GM21423 (cell line): ENCODE measurements around the gene CHID1.

ENCODE experiments used
- ATAC-seq: cut with Tn5 transposase; IDR thresholded peaks from one replicate; pipeline ENCODE4 v1.9.1; 2021; ENCODE audit warnings: mild to moderate bottlenecking, moderate library complexity; ENCODE audit not compliant: unreplicated experiment

CHID1 gene

DNA sequence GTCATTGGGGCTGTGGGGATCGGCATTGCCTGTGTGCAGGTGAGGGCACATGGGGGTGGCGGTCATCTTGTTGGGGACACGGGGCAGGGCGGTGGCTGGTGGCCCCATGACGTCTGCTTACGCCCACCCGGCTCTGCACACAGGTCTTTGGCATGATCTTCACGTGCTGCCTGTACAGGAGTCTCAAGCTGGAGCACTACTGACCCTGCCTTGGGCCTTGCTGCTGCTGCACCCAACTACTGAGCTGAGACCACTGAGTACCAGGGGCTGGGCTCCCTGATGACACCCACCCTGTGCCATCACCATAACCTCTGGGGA, 72.7 kb downstream of the CHID1 start:
- ATAC-seq = no peak

DNA sequence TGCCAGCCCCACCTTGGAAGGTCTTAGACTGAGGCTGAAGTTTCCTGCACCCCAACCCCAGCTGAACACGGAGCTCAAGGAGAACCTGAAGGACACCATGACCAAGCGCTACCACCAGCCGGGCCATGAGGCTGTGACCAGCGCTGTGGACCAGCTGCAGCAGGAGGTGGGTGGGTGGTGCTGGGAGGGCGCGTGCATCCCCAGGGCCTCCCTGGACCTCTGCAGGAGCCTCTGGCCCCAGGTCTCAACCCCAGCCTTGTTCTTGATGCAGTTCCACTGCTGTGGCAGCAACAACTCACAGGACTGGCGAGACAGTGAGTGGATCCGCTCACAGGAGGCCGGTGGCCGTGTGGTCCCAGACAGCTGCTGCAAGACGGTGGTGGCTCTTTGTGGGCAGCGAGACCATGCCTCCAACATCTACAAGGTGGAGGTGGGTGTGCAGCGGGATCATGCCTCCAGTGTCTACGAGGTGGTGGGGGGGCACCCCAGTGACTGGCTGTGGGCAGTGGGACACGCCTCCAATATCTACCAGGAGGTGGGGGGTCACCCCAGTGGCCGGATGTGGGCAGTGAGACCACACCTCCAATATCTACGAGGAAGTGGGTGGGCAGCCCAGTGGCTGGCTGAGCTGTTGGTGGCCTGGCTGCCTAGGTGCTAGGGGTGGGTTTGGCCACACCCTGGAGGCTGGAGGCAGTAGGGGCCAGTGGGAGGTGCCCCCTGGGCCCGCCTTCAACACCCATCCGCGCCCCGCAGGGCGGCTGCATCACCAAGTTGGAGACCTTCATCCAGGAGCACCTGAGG, 73.2 kb downstream of the CHID1 start:
- no peak for ATAC-seq

DNA sequence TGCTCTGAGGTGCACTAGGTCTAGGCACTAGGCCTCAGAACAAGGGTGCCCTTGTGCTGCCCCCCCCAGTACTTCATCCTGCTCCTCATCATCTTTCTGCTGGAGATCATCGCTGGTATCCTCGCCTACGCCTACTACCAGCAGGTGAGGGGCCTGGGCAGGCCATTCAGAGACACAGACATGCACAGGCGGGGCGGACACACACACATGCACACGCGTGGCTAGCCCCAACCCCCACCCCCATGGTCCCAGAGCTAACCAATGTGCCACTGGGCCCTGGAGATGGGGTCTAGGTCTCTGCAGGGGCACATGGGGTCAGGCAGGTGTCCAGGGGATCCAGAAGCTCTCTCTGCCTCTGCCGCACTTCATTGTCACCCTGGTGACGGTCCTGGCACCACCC, 73.9 kb downstream of the CHID1 start:
- no peak for ATAC-seq

DNA sequence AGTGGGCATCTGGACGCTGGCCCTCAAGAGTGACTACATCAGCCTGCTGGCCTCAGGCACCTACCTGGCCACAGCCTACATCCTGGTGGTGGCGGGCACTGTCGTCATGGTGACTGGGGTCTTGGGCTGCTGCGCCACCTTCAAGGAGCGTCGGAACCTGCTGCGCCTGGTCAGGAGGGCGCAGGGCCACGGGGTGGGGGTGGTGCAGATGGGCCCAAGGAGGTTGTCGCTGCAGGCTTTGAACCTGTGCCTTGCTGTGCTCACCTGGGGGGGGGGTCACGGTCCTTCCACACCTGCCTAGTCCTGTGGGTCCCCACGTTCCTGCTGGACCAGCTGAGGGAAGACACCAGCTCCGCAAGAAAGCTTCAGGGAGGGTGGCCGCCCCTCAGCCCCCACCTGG, 74.3 kb downstream of the CHID1 start:
- no peak for ATAC-seq

DNA sequence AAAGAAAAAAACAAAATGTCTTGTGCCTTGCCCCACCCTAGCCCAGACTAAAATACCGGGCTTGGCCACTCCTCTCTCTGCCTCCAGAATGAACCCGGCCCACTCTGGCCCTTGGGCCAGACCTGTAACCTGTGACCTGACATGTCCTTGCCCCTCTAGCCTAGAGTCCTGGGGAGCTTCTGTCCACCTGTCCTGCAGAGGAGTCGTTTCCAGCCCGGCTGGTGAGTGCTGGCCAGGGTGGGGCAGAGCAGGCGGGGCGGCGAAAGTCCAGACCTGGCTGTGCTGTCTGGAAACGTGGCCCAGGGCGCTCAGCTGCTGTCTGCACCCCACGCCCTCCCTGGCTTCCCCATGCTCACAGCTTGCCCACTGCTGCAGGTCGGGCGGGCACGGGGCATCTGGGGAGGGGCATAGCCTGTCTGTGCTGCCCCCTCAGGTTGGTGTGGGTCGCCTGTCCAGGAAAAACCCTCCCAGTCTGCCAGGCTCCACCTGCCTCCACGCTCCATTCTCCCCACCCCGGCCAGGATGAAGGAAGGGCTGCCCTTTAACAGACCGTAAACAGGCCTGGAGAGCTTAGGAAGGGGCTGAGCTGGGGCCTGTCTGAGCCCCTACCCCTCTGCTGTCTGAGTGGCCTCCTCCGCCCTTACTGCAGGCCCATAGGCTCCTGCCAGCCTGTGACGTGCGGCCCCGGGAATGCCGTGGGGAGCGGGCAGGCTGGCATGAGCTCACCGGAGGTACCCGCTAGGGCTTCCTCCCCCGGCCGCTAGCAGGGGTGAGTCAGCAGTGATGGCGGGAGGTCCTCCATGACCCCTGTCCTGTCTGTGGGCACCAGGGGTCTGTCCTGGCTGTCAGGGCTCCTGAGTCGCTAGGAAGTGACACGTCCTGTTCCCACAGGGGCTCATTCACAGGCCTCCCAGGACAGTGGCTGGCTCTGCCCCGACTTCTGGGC, 76.0 kb downstream of the CHID1 start:
- ATAC-seq = no peak

DNA sequence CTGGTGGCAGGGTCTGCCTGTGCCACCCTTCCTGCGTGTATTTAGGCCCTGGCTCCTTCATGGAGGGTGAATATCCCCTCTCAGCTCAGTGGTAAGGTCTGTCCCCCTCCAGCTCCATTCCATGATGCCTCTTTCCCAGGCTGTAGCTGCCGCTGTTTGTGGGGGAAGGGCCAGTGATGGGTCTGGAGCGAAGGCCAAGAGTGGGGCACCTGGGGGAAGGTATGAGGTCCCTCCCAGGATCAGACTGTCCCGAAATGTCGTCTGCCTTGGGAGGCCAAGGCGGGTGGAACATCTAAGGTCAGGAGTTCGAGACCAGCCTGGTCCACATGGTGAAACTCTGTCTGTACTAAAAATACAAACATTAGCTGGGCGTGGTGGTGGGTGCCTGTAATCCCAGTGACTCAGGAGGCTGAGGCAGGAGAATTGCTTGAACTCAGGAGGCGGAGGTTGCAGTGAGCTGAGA, 76.7 kb downstream of the CHID1 start:
- ATAC-seq = no peak

DNA sequence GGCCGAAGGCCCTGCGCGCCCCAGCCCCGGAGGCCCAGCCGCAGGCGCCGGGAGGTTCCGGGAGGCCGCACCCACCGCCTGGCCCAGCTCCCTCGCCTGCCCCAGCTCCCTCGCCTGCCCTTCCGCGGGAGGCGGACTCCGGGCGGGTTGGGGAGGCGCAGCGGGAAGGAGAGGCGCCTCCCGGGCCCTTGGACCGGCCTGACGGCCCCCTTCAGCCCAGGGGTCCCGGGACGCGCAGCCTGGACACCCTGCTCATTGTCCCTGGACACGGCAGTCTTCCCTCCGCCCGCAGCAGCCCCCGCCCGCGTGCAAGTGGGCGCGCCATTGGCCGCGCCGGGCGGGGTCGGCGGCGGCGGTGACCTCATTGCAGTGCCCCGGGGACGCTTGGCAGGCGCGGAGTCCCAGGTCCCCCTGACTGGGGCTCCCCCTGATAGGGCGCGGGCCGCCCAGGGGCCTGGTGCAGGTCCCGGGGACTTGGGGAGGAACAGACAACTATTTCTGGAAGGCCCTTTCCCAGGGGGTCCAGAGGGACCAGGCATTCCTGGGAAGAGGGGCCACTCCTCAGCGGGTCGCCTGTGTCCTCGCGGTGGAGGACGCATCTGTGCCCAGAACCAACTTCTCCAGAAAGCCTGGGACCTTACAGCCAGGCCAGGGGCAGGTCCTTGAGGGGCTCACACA, 77.4 kb downstream of the CHID1 start:
- ATAC-seq = no peak

DNA sequence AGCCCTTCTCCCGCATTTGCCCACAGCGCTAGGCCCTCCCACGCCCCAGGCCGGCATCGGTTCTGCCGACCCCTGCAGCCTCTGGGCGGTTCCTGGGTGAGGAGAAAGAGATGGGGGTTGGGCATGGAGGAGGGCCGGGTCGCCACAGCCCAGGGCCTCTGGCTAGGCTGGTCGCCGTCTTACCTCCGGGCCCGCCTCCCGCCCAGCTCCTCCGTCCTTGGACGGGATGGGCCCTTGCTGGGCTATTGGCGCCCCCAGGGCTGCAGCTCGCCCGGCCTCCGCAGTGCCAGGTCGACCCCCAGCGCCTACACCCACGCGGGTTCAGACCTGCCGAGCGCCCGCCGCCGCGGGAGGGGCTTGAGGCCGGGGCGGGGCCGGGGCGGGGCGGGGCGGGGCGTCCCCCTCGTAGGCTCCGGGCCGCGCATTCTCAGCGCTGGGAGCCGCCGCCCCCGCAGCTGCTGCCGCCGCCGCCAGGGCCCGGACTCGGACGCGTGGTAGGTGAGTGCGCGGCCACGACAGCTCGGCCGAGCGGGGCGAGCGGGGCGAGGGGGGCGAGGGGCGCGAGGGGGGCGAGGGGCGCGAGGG, 78.0 kb downstream of the CHID1 start, which contains the start of gene CD151:
CD151 (plus strand) TSS at position 424 of the 585 bp plus-strand sequence. CDS start 3,118 bp downstream, outside the sequence.
- ATAC-seq = no peak

DNA sequence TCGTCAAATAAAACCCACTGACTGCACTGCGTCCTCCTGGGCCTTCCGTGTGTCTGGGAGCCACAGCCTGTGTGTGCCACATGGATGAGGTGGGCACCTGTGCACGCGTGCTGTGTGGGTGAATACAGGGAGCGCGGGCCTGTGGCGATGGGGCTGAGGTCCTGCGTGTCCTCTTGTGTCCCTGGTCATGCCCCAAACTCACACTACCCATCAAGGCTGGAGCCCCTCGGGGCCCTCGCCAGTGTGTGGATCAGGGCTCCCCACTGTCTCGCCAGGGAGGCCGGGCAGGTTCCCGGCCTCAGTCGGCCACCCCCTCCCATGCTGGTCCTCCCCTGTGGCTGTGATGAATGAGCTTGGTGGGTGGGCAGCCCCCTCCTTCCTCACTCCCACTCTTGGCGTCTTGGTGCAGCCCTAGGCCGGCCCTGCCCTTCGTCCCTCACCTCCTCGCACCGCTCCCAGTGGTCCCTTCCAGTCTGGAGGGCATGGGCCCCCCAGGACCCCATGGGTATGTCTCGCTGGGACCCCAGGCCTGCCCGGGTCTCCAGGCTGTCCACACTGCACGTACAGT, 78.6 kb downstream of the CHID1 start:
- no peak for ATAC-seq

DNA sequence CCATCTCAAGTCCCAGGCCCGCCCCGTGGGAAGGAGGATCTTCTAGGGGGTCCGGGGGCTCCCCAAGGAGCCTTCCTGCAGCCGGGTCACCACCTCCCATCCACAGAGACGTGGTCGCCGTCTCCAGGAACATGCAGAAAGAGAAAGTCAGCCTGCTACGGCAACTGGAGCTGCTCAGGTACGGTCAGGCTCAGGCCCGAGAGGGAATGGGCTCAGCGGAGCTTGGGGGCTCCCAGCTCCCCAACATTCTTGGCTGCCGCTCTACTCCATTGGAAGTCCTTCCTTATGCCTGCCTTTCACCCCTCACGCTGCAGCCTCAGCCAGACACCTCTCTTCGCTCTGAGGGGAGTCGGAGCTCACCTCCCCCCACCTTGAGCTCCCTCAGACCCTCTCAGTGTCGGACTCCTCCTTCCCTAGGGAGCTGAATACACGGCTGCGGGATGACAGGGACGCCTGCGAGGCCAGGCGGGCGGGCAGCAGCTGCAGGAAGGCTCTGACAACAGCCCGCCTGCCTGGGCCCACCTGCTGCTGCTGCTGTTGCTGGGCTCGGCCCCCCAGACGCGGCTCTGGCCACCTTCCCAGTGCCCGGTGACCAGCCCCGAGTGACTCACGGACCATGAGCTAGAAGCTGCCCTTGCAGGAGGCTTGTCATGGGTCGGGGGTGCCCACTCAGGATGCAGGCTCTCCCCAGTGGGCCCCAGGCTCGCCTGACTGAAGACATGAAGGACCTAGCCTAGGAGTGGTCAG, 79.3 kb downstream of the CHID1 start:
- ATAC-seq = no peak

DNA sequence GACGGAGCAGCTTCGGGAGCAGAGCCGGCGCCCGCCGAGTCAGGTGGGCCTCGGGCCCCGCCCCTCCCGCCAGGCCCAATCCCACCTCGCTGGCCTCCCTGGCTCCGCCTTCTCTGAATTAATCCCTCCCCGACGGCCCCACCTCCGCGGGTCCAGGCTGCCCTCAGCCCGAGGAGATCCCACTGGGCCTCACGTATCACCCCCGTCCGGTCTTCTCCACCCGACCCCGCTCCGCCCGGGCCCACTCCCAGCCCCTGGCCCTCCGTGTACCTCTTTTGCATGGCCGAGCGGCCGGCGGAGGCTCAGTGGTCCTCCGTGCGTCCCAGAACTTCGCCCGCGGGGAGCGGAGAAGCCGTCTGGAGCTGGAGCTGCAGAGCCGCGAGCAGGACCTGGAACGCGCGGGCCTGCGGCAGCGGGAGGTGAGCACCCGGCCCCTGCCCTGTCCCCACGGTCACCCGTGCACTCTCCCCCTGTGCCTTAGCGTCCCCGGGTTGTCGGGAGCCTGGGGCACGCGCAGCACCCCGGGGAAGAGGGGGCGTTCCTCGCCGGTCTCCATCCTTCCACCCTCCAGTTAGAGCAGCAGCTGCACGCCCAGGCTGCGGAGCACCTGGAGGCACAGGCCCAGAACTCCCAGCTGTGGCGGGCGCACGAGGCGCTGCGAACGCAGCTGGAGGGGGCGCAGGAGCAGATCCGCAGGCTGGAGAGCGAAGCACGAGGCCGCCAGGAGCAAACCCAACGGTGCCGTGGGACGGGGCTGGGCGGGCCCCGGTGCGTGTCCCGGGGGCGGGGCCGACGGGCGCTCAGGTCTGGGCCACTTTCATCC, 80.1 kb downstream of the CHID1 start:
- ATAC-seq = no peak

DNA sequence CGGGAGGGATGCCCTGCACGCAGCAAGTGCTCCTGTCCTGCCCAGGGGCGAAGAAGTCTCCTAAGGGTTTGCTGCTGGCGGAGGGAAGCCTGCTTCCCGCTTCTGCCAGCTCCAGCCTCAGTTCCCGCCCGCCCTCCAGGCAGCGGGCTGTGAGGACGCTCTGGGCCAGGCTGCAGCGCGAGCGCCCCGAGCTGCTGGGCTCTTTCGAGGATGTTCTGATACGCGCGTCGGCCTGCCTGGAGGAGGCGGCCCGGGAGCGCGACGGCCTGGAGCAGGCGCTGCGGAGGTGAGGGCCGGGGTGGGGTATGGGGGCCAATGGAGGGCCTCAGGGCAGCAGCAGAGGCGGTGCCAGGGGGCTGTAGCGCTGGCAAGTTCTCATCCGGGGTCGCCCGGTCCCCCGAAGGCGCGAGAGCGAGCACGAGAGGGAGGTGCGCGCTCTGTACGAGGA, 80.7 kb downstream of the CHID1 start:
- no peak for ATAC-seq

DNA sequence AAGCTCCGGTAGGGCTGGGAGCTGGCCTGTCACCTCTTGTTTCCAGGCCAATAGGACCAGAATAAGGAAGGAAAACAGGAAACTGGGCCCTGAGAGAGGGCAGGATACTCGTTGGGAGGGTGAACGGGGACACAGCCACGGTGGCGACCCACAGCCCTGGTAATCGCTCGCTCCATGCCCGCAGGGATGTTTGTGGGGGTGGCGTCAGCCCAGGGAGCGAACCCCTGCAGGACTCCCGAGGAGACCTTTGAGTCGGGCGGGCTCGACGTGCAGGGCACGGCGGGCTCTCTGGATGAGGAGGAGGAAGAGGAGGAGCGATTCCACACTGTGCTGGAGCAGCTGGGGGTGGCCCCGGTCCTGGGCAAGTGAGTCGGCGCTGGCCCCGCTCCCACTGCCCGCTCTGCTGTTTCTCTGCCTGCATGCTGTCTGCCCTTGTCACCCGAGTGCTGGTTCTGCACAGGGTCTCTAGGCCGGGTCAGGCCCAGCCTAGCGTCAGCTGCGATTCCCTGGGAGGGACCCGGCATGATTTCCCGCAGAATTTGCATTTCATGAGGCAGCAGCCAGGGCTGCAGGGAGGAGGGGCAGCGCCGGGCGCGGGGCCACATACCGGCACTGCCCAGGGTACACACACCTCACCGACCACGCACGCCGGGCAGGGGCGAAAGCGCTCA, 81.3 kb downstream of the CHID1 start:
- ATAC-seq = no peak

DNA sequence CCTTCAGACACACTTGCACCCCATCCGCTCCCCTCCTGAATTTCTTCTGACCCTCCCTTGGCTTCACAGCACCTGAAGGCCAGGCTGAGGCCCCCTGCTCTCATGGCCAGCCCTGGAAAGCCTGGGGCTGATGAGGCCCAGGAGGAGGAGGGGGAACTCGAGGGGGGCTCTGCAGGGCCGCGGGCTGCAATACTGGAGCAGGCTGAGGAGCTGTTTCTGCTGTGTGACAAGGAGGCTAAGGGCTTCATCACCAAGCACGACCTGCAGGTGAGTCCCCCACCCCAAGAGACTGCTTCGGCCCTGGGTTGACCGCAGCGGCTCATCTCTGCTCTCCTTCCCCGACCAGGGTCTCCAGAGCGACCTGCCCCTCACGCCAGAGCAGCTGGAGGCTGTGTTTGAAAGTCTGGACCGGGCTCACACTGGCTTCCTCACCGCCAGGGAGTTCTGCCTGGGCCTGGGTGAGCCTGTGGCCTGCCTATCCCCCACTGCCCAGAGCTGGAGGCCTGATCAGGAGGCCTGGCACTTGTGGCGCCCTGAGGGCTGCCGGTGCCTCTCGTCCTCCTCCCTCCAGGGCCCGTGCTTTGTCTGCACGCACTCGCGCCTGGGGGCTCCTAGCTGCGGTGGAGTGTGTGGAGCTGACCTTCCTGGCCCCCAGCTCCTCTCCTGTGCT, 82.0 kb downstream of the CHID1 start:
- ATAC-seq = no peak

DNA sequence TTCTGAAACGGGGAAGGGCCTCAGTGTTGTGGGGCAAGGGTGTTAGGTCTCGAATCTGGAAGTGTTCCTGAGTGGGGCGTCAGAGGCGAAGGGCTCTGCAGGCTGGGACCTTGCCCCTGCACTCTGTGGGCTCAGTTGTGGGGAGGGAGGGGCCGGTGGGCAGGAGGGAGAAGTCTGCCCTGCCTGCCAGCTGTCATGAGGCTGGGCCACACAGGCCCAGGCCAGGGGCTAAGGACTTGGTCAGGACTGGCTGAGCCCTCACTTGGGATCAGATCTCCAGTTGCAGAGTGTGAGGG, 82.8 kb downstream of the CHID1 start, which contains the start of gene CRACR2B:
CRACR2B (plus strand) TSS at position 23 of the 296 bp plus-strand sequence. CDS start 689 bp downstream, outside the sequence.
- ATAC-seq = no peak

DNA sequence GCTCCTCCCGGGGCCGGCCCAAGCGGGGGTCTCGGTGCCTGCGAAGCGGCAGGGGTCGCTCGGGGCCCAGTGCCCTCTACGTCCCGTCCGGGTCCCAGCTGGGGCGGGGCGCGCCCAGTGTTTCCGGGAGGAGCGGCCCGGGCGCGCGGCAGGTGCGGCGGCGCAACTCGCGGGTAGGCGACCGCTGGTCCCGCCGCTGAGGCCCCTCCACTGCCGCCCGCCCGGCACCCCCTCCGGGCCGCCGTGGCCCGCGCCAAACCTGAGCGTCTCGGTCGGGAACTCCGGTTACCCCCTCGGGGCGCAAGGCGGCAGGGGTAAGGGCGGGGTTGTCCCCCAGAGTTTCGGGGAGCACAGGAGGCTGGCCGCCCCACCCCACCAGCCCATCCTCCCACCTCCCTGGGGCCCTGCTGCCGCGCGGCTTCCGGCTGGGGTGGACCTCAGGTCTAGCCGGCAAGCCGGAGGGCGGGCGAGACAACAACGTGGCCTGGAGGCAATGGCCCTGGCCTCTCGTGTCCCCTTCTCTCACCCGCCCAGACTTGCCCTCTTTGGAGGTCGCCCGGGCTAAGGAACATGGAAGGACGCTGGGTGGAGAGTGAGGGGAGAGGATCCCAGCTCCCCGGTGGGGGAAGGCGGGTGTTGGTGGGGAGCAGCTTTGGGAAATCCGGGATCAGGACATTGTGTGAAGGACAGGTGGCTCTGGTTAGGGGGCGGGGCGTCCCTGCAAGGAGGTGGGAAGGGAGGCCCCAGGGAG, 83.3 kb downstream of the CHID1 start:
- ATAC-seq = no peak

DNA sequence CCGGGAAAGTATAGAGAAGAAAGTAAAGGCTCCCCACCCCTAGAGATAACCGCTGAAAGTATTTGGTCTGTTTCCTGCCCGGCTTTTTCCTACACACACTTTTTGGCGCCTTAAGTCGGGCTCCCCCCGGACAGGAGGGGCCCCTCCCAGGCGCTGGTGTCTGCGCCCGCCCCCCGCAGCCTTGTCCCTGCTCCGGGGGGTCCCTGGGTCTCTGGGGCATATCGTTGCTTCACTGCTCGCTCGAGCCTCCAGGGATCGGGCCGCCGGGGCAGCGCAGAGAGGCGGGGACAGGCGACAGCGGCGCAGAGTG, 83.8 kb downstream of the CHID1 start:
- no peak for ATAC-seq
